ENCODE results near the gene MCC. TPM values are rescaled to one million over a fixed set of nuclear protein-coding genes. Genes with fewer than 3 reads are reported as not detected.

Gene MCC
- total and polyA plus RNA-seq, 2 donors (not counting 1 experiment from before 2014, with no cell fraction given), result 0.09 to 0.32 TPM

DNA sequence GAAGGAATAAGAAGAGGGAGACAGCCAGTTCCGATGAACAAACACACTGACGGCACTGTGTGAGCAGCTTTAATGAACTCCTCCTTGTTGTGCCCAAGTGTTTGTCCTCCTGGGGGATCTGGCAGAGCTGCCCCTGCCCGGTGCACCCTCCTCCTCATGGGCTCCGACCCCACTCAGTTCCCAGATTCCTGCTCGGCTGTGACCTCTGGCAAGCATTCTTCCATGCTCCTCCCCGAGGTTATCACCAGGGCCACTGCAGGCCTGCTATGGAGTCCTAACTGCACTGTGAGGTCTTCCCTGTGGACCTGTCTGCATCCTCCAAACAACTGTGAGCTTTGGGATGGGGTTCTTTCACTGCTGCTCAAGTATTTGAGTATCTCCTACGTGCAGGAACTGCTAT is 369.5 kb downstream of the MCC start:
- H3K9me3 Mint-ChIP-seq (ENCODE audit: insufficient read depth), result no peaks in the 10 kb centered on the region
- Histone ChIP-seq H2AFZ (ENCODE audit: insufficient read depth, low read depth, low read length, poor library complexity, severe bottlenecking) (no peak overlapping the region), H3K79me2 (ENCODE audit: control insufficient read depth, insufficient read depth, low read length) (no peaks in the 10 kb centered on the region), H3K4me2 (replicated peaks; ENCODE audit: low read depth, low read length, poor library complexity, severe bottlenecking) (no peak overlapping the region), H3K27ac (ENCODE audit: low read length in 2 of 2) (no peak overlapping the region), H3K9me3 (ENCODE audit: control extremely low read depth in 1 of 3, control insufficient read depth in 2 of 3, insufficient read depth in 1 of 3, low read length in 2 of 3) (peaks cover 0 to 5% (median 0%) of the 10 kb centered on the region in 3 donors), H3K4me1 (ENCODE audit: control insufficient read depth in 2 of 2, insufficient read depth in 2 of 2, low read length in 2 of 2) (no peaks in the 10 kb centered on the region), H3K27me3 (replicated peaks in 1 of 4; ENCODE audit: control extremely low read depth in 1 of 4, control insufficient read depth in 3 of 4, insufficient read depth in 4 of 4, low read length in 3 of 4) (peaks cover 0 to 8% (median 3%) of the 10 kb centered on the region in 4 experiments), H3K4me3 (ENCODE audit: control extremely low read depth in 1 of 5, extremely low read depth in 1 of 5, insufficient read depth in 1 of 5, low read depth in 2 of 5, low read length in 4 of 5) (no peak overlapping the region), H4K20me1 (ENCODE audit: control insufficient read depth, insufficient read depth, low read length, poor library complexity, severe bottlenecking) (no peaks in the 10 kb centered on the region), H3K9ac (ENCODE audit: low read length) (no peak overlapping the region), H3K36me3 (replicated peaks in 1 of 2; ENCODE audit: control extremely low read depth in 1 of 2, control insufficient read depth in 1 of 2, extremely low read depth in 1 of 2, insufficient read depth in 2 of 2, low read length in 1 of 2) (no peaks in the 10 kb centered on the region)
- ATAC-seq (ENCODE audit: low read depth) (no peak), DNase-seq (no peak)
- POLR2A ChIA-PET, result no interaction called here
- no peaks in the 10 kb centered on the region for H3K4me1 Mint-ChIP-seq
- TF ChIP-seq EZH2 (IDR thresholded peaks at IDR 0.05; ENCODE audit: borderline replicate concordance, insufficient read depth, low read depth, low read length, poor library complexity, severe bottlenecking), result no peak
- H3K4me3 Mint-ChIP-seq, result no peak overlapping the region
- CTCF ChIA-PET, result no interaction called here
- no peak overlapping the region for H3K27ac Mint-ChIP-seq
- WGBS (ENCODE audit: insufficient coverage), result 77% methylated on average over 7 of the region's 7 CpGs
- peaks cover 12% of the 10 kb centered on the region for H3K27me3 Mint-ChIP-seq
- intact Hi-C loops (cut with micrococcal nuclease), result no loop called here

DNA sequence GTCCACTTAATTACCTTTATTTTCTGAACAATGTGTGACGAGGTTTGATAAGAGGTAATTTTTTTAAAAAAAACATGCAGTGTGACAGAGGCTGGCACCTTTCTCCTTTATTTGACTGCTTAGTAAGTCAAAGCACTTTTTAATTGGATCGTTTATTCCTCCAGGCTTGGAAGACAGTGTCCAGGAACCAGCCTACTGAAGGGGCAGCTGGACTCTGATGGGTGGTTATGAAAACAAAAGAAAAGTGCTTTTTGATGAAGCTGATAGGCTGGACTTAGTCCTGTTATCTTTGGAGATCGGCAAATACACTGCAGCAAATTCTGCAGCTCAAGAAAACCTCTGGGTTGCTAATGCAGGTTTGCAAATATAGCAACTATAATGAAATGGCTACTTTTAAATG is 370.0 kb downstream of the MCC start:
- no peak overlapping the region for H3K27ac Mint-ChIP-seq
- DNase-seq, result no peak
- no peak for TF ChIP-seq EZH2 (IDR thresholded peaks at IDR 0.05; ENCODE audit: borderline replicate concordance, insufficient read depth, low read depth, low read length, poor library complexity, severe bottlenecking)
- TF ChIP-seq, protein P1, sequence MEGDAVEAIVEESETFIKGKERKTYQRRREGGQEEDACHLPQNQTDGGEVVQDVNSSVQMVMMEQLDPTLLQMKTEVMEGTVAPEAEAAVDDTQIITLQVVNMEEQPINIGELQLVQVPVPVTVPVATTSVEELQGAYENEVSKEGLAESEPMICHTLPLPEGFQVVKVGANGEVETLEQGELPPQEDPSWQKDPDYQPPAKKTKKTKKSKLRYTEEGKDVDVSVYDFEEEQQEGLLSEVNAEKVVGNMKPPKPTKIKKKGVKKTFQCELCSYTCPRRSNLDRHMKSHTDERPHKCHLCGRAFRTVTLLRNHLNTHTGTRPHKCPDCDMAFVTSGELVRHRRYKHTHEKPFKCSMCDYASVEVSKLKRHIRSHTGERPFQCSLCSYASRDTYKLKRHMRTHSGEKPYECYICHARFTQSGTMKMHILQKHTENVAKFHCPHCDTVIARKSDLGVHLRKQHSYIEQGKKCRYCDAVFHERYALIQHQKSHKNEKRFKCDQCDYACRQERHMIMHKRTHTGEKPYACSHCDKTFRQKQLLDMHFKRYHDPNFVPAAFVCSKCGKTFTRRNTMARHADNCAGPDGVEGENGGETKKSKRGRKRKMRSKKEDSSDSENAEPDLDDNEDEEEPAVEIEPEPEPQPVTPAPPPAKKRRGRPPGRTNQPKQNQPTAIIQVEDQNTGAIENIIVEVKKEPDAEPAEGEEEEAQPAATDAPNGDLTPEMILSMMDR (IDR thresholded peaks at IDR 0.05), result no peak

More for the DNA sequence above, 370.0 kb downstream of the MCC start:
- ChIA-PET POLR2A (no interaction called here), CTCF (no interaction called here)
- Mint-ChIP-seq H3K9me3 (ENCODE audit: insufficient read depth) (no peaks in the 10 kb centered on the region), H3K27me3 (peaks cover 10% of the 10 kb centered on the region), H3K4me3 (no peak overlapping the region), H3K4me1 (no peaks in the 10 kb centered on the region)
- ATAC-seq (ENCODE audit: low read depth), result no peak
- no peaks in the 10 kb centered on the region for H3K36me3 ChIP-seq (replicated peaks in 1 of 2; ENCODE audit: control extremely low read depth in 1 of 2, control insufficient read depth in 1 of 2, extremely low read depth in 1 of 2, insufficient read depth in 2 of 2, low read length in 1 of 2)
- H3K4me1 ChIP-seq (ENCODE audit: control insufficient read depth in 2 of 2, insufficient read depth in 2 of 2, low read length in 2 of 2), result no peaks in the 10 kb centered on the region
- intact Hi-C loops (cut with micrococcal nuclease), result no loop called here
- H3K9ac ChIP-seq (ENCODE audit: low read length), result no peak overlapping the region
- H3K27me3 ChIP-seq (replicated peaks in 1 of 4; ENCODE audit: control extremely low read depth in 1 of 4, control insufficient read depth in 3 of 4, insufficient read depth in 4 of 4, low read length in 3 of 4), result peaks cover 0 to 8% (median 3%) of the 10 kb centered on the region in 4 experiments
- H3K4me3 ChIP-seq (ENCODE audit: control extremely low read depth in 1 of 5, extremely low read depth in 1 of 5, insufficient read depth in 1 of 5, low read depth in 2 of 5, low read length in 4 of 5), result no peak overlapping the region
- 100% methylated on average over 2 of the region's 3 CpGs for WGBS (ENCODE audit: insufficient coverage)
- no peak overlapping the region for H2AFZ ChIP-seq (ENCODE audit: insufficient read depth, low read depth, low read length, poor library complexity, severe bottlenecking)
- no peak overlapping the region for H3K27ac ChIP-seq (ENCODE audit: low read length in 2 of 2)
- H3K9me3 ChIP-seq (ENCODE audit: control extremely low read depth in 1 of 3, control insufficient read depth in 2 of 3, insufficient read depth in 1 of 3, low read length in 2 of 3), result peaks cover 0 to 5% (median 0%) of the 10 kb centered on the region in 3 donors
- no peaks in the 10 kb centered on the region for H4K20me1 ChIP-seq (ENCODE audit: control insufficient read depth, insufficient read depth, low read length, poor library complexity, severe bottlenecking)
- H3K79me2 ChIP-seq (ENCODE audit: control insufficient read depth, insufficient read depth, low read length), result no peaks in the 10 kb centered on the region
- no peak overlapping the region for H3K4me2 ChIP-seq (replicated peaks; ENCODE audit: low read depth, low read length, poor library complexity, severe bottlenecking)

Measured in B cell (primary cell).